G401 (cell line): Measurements from ENCODE around the gene OR2V1. TPM values are rescaled to one million over a fixed set of nuclear protein-coding genes. Genes with fewer than 3 reads are reported as not detected.
A peak's percentile ranks its signal among the peaks of the same experiment; 100 is the strongest.
"Not testable (repeated sequence)": the region's sequence is repeated elsewhere in the genome, so short reads cannot be mapped to it uniquely, and the experiment has no call there.

ENCODE experiments used
- DNase-seq: peaks from one replicate; pipeline ENCODE4 v3.0.0-alpha.2; 2015; ENCODE audit warnings: low spot score
- in situ Hi-C: cut with HindIII; loops from 2 replicates; pipeline ENCODE4 v1.10.0; 2016; ENCODE audit warnings: low sequenced_read_pairs, mixed read lengths
- total RNA-seq: library from RNA; depleted of rRNA; stranded (reverse); fragments of >200 nt; shearing (Covaris generic); gene quantifications from 2 replicates; pipeline ENCODE4 v1.2.3, GENCODE V29; 2014; rRNA removed

Gene OR2V1
- total RNA-seq = not detected in 2 replicates

DNA sequence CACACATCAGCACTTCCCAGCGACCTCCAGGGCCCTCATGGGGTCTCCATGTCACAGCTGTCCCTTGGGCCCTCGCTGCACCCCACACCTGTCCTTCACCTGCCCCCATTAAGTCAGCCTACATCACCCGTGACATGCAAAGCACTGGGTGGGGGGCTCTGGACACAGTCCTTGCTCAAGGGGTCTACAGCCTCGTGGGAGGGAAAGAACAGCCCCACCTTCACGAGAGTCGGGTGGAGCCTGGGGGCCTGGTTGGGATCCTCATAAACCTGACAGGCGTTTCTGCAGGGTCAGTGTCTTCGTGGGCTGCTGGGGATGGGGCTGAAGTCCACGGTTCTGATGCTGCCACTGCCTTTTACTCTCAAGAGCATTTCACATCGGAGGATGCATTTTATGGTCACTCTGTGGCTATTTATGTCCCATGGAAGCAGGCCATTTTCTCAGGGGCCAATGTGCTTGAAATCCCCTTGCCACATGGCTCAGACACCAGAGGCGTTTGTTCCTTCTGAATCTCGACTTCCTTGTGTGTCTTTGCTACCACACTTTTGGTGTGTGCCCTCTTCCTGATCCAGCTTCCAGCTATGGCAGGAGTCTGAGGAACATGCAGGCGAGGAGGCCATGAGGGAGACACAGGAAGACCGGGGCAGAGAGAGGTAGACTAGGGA is at the start of gene OR2V1:
OR2V1 (minus strand) TSS at position 338 of the 665 bp plus-strand sequence. CDS start 5,865 bp downstream, outside the sequence.
- in situ Hi-C loops = no loop called here
- no peak for DNase-seq

GRCh38 chr5:181177559-181177958 is 46.6 kb upstream of the OR2V1 start:
- DNase-seq, in situ Hi-C loops: not testable (repeated sequence)

DNA sequence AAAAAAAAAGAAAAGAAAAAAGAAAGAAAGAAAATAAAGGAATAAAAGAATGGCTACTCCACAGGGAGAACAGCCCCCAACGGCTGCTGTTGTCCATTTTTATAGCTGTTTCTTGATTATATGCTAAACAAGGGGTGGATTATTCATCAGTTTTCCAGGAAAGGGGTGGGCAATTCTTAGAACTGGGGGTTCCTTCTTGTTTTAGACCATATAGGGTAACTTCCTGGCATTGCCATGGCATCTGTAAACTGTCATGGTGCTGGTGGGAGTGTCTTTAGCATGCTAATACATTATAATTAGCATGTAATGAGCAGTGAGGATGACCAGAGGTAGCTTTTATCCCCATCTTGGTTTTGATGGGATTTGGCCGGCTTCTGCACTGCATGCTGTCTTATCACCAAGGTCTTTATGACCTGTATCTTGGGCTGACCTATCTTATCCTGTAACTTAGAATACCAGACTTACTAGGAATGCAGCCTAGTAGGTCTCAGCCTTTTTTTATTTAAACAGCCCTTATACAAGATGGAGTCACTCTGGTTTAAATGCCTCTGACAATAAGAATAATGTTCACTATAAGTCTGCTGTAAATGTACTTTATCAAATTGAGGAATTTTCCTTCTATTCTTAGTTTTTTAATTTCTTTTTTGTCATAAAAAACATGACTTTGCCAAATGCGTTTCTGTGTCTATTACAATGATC is 45.4 kb upstream of the OR2V1 start:
- no peak for DNase-seq
- in situ Hi-C loops = no loop called here

DNA sequence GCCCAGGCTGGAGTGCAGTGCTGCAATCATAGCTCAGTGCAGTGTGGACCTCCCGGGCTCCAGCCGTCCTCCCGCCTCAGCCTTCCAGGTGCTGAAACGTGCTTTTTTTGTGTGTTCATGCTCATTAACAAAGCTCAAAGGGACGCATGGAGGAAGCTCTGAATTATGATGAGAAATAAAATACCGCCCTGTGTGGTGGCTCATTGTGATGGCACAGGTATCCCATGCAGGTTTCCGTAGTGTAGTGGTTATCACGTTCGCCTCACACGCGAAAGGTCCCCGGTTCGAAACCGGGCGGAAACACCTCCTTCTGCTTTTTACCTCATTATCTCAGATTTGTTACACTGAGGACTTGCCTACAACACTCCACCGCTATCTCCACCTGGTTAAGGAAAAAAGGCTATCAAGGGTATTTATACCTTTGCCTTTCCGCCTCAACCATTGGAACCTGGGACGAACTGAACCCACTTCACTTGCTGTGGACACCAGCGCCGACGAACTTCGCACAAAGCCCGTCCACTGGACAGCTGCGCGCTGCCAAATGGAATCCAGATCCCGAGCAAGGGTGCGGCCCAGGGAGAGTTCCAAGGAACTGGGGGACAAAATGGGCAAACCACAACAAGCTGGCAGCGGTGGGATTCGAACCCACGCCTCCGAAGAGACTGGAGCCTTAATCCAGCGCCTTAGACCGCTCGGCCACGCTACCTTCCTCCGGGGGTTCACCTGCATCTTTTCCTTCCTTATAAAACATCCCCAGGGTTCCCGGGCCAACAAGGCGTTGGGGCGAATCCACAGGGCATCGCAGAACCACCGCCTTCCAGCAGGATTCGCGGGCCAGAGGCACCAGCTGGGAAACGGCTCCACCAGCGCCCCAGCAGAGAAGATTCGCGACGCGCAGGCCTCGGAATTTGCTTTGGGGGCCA is 42.7 kb upstream of the OR2V1 start:
- DNase-seq = no peak
- in situ Hi-C loops = no loop called here

DNA sequence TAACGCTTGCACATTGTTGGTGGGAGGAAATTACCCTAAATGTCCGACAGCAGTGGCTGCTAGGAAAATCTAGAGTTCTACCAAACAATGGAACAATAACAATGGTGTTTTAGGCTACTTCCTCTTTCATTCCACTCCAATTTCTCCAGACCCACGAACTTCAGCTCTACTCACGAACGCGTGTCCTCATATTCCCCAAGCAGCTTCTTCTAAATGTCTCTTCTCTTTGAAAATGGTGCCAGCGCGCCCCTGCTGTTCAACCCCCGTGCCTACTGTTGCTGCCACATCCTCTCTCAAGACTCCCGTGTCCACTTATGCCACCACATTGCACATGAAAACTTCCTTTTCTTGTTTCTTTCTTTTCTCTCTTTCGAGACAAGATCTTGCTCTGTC is 42.1 kb upstream of the OR2V1 start:
- in situ Hi-C loops = no loop called here
- no peak for DNase-seq

DNA sequence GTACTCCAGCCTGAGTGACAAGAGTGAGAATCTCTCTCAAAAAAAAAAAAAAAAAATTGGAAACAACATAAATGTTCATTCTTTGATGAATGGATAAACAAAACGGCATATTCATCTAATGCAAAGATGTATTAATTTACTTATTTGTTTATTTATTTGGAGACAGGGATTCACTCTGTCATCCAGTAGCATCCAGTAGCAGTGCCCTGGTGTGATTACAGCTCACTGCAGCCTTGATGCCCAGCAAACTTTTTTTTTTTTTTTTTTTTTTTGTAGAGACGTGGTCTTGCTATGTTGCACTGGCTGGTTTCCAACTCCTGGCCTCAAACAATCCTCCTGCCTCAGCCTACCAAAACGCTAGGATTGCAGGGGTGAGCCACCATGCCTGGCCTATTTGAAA is 40.8 kb upstream of the OR2V1 start:
- DNase-seq = no peak
- in situ Hi-C loops = no loop called here

GRCh38 chr5:181170996-181171395 is 40.0 kb upstream of the OR2V1 start:
- no peak for DNase-seq
- in situ Hi-C loops = no loop called here

GRCh38 chr5:181170237-181170825 is 39.4 kb upstream of the OR2V1 start:
- DNase-seq = no peak
- in situ Hi-C loops = no loop called here

DNA sequence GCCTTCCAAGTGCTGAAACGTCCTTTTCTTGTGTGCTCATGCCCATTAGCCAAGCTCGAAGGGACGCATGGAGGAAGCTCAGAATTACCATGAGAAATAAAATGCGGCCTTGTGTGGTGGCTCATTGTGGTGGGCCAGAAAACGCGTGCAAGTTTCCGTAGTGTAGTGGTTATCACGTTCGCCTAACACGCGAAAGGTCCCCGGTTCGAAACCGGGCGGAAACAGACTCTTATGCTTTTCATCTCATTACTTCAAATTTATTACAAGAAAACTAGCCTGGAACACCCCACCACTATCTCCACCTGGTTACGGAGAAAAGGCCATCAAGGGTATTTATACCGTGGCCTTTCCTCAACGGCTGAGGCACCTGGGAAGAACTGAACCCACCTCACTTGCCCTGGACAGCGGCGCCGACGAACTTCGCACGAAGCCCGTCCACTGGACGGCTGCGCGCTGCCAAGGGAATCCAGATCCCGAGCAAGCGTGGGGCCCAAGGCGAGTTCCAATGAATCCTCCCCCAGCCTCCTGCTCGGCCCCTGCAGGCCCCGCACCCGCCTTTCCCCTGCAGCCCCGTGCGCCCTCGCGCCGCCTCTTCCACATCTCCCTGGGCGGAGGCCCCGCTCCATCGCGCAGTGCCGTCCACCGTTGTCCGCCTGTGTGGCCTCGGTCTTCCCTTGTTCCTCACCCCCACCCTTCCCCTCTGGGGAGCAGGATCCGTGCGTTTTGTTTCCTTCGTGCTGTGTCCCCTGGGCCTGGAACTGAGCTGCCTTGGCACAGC is 38.7 kb upstream of the OR2V1 start:
- in situ Hi-C loops = not testable (repeated sequence)
- peak; percentile 42 for DNase-seq

DNA sequence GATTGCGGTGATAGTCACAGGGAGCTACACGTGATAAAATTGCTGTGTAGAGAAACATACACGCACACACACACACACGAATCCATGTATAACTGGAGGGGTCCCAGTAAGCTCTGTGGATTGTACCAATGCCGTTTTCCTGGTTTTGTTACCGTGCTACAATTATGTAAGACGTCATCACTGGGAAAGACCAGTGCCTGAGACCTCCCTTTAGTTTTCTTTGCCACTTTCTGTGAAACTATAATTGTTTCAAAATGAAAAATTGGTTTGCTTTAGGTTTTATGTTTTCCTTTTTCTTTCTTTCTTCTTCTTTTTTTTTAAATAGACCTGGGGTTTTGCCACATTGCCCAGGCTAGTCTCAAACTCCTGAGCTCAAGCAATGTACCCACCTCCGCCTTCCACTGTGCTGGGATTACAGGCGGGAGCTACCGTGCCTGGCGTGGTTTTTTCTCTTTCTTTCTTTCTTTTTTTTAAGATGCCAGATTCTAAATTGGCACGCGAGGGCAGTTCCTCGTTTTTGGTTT is 37.7 kb upstream of the OR2V1 start:
- DNase-seq = no peak
- in situ Hi-C loops = no loop called here

- DNase-seq = no peak
Observed at GRCh38 chr5:181167814-181168488, 37.0 kb upstream of the OR2V1 start.

DNA sequence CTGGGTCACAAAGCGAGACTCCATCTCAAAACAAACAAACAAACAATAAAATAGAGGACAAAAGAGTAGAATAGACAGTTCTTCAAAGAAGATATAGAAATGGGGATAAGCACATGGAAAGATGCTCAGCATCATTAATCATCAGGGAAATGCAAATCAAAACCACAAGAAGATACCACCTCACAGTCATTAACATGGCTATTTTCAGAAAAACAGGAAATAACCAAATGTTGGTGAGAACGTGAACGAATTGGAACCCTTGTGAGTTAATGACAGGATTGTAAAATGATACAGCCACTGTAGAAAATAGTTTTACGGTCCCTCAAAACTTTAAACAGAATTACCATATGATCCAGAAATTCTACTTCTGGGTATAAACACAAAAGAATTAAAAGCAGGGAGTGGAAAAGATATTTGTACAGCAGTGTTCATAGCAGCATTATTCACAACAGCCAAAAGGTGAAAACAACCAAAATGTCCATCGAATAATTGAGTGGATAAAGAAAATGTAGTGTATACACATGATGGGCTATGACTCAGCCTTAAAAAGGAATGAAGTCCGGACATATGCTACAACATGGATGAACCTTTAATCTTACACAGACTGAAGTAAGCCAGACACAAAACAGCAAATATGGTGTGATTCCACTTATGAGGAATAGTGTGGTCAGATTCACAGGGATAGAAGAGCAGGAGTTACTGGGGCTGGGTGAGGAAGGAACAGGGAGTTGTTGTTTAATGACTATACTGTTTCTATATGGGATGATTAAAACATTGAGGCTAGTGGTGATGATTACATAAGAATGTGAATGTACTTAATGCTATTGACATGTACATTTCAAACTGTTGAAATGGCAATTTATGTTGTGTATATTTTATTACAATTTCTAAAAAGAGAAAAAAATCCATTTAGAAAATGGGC is 36.1 kb upstream of the OR2V1 start:
- in situ Hi-C loops = no loop called here
- DNase-seq = no peak

More at GRCh38 chr5:181167814-181168488, 37.0 kb upstream of the OR2V1 start:
- in situ Hi-C loops = no loop called here

GRCh38 chr5:181164076-181164952 is 33.3 kb upstream of the OR2V1 start:
- no peak for DNase-seq

DNA sequence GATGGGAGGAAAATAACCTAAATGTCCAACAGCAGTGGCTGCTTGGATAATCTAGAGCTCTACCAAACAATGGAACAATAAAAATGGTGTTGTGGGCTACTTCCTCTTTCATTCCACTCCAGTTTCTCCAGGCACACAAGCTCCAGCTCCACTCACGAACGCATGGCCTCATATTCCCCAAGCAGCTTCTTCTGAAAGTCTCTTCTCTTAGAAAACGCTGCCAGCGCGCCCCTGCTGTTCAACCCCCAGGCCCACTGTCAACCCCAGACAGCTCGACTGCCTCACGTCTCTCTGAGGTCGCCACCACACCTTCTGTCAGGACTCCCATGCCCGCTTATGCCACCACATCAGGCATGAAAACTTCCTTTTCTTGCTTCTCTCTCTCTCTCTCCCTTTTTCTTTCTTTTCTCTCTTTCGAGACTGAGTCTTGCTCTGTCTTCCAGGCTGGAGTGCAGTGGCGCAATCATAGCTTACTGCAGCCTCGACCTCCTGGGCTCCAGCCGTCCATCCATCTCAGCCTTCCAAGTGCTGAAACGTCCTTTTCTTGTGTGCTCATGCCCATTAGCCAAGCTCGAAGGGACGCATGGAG is 32.6 kb upstream of the OR2V1 start:
- no peak for DNase-seq
- in situ Hi-C loops = no loop called here

More at GRCh38 chr5:181164076-181164952, 33.3 kb upstream of the OR2V1 start:
- in situ Hi-C loops = no loop called here

DNA sequence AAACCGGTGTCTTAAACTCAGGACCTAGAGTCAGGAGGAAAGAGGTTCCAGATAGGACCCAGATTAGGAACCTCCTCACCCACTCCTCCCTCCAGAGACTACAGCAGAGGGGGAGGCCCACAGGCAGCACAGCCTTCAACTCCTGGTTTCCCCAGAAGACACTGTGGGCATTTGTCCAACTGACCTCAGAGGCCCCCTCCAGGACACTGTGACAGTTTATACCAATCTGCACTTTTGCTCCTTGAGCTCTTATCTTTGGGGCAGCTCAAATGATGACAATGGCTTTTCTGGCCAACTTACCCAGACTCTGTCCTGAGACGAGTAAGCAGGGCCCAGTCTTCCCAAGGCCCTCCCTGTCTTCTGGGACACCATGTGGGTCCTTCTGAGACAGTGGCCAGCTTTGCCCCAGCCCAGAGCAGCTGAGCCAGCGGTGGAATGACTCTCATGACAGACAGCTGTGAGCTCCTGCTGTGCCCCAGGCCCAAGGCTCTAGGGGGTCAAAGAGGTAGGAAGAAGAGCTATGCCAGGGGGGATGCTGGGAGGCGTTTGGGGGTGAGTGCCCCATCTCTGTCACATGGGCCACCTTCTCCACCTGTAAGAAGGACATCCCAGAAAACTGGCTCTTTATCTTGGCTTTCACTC is 30.7 kb upstream of the OR2V1 start:
- in situ Hi-C loops = no loop called here
- no peak for DNase-seq
